Endothelial cell of umbilical vein (primary cell): ENCODE measurements around the gene GPR17. TPM values are rescaled to one million over a fixed set of nuclear protein-coding genes. Genes with fewer than 3 reads are reported as not detected.

Experiments
- BruUV-seq: library from RNA; stranded (reverse); fragments of 400-500 nt; replicated peaks from 2 replicates; lab custom pipeline; 2021; lab: Mats Ljungman, UMichigan
- CTCF ChIA-PET: fragments of 300-600, 350-600 bp; sonication (Branson Sonifier 250); formaldehyde crosslinking; loops from one replicate; lab custom pipeline; 2021; ENCODE audit warnings: antibody characterized with exemption, inconsistent platforms; lab: Charles Lee
- POLR2A ChIA-PET: fragments of 300-600, 350-600 bp; sonication (Branson Sonifier 250); formaldehyde crosslinking; loops from one replicate; lab custom pipeline; 2021; ENCODE audit warnings: antibody characterized with exemption, inconsistent platforms; lab: Charles Lee
- DNase-seq: peaks from one replicate; pipeline ENCODE4 v3.0.0-alpha.2; 2011; ENCODE audit warnings: low read depth, low spot score
- FAIRE-seq: peaks from 2 replicates; lab custom pipeline; 2011; peaks lifted over from hg19 to GRCh38; lab: Jason Lieb, UNC
- H2AFZ ChIP-seq: 2 replicates; pipeline ENCODE4 v1.6.0; 2012; ENCODE audit warnings: low read depth, low read length, control low read depth, inconsistent platforms
- H3K27ac ChIP-seq: 2 replicates; pipeline ENCODE4 v1.5.1; 2011; ENCODE audit warnings: low read depth, mild to moderate bottlenecking, control low read depth, low read length, moderate library complexity; ENCODE audit not compliant: insufficient read depth
- H3K27me3 ChIP-seq, 2 experiments: 2 replicates each; pipeline versions ENCODE4 v1.6.0 to v1.6.1; 2011; ENCODE audit warnings: low read length in 2 of 2, mixed read lengths in 1 of 2; ENCODE audit not compliant: control insufficient read depth in 2 of 2, insufficient read depth in 2 of 2
- H3K36me3 ChIP-seq, 2 experiments: 2 replicates in 1 of 2; 3 replicates in 1 of 2; pipeline ENCODE4 v1.5.1; 2011; ENCODE audit warnings: low read length in 2 of 2, mild to moderate bottlenecking in 1 of 2, moderate library complexity in 1 of 2; ENCODE audit not compliant: control insufficient read depth in 2 of 2, insufficient read depth in 2 of 2; ENCODE audit errors: extremely low read depth in 1 of 2
- H3K4me1 ChIP-seq: 3 replicates; pipeline ENCODE4 v1.5.1; 2011; ENCODE audit warnings: mild to moderate bottlenecking, low read length; ENCODE audit not compliant: control insufficient read depth, insufficient read depth; ENCODE audit errors: extremely low read depth
- H3K4me2 ChIP-seq: 2 replicates; pipeline ENCODE4 v1.6.1; 2011; ENCODE audit warnings: low read length, control low read depth, mixed read lengths; ENCODE audit not compliant: insufficient read depth
- H3K4me3 ChIP-seq, 3 experiments: fragments of 200-600 bp in 1 of 3; sonication (generic), shearing (Covaris generic) in 1 of 3; replicated peaks in 1 of 3; 2 replicates each; pipeline ENCODE4 v1.5.1; 2011 to 2016; ENCODE audit warnings: control low read depth in 3 of 3, low read length in 3 of 3, mild to moderate bottlenecking in 2 of 3, inconsistent platforms in 1 of 3, low read depth in 1 of 3, moderate library complexity in 1 of 3; ENCODE audit not compliant: insufficient read depth in 1 of 3
- H3K79me2 ChIP-seq: 2 replicates; pipeline ENCODE4 v1.6.0; 2012; ENCODE audit warnings: low read length, inconsistent platforms; ENCODE audit not compliant: control insufficient read depth, insufficient read depth
- H3K9ac ChIP-seq: replicated peaks from 2 replicates; pipeline ENCODE3; 2011; ENCODE audit warnings: low read length, control low read depth; ENCODE audit not compliant: insufficient read depth; ENCODE audit errors: extremely low read depth
- H3K9me1 ChIP-seq: replicated peaks from 3 replicates; pipeline ENCODE4 v1.6.0; 2011; ENCODE audit warnings: mild to moderate bottlenecking, low read length; ENCODE audit not compliant: control insufficient read depth, insufficient read depth; ENCODE audit errors: extremely low read depth
- H3K9me3 ChIP-seq: replicated peaks from 2 replicates; pipeline ENCODE4 v1.5.1; 2012; ENCODE audit warnings: low read length, inconsistent platforms; ENCODE audit not compliant: control insufficient read depth, insufficient read depth
- H4K20me1 ChIP-seq: replicated peaks from 2 replicates; pipeline ENCODE3; 2011; ENCODE audit warnings: mild to moderate bottlenecking, low read length; ENCODE audit not compliant: control insufficient read depth, insufficient read depth; ENCODE audit errors: extremely low read depth
- CTCF ChIP-seq, 2 donors: IDR thresholded peaks; 1 replicate in 1 of 2; 2 replicates in 1 of 2; pipeline ENCODE4 v1.5.1; 2011; ENCODE audit warnings: low read length in 2 of 2, mild to moderate bottlenecking in 2 of 2, moderate library complexity in 2 of 2, control low read depth in 1 of 2, inconsistent platforms in 1 of 2, low read depth in 1 of 2; ENCODE audit not compliant: insufficient read depth in 1 of 2; ENCODE audit errors: extremely low read depth in 1 of 2
- EZH2 ChIP-seq: IDR thresholded peaks from 2 replicates; pipeline ENCODE4 v1.6.1; 2012; ENCODE audit warnings: borderline replicate concordance, low read depth, mild to moderate bottlenecking, moderate library complexity, low read length, inconsistent platforms; ENCODE audit not compliant: severe bottlenecking
- FOS ChIP-seq: IDR thresholded peaks from 2 replicates; pipeline ENCODE4 v1.6.1; 2011; ENCODE audit warnings: mild to moderate bottlenecking, low read length, moderate library complexity, borderline replicate concordance; ENCODE audit not compliant: insufficient read depth
- GATA2 ChIP-seq: IDR thresholded peaks from 2 replicates; pipeline ENCODE4 v1.7.0; 2011; ENCODE audit warnings: low read depth, mild to moderate bottlenecking, moderate library complexity, mixed read lengths, low read length; ENCODE audit not compliant: insufficient read length, insufficient read depth
- JUN ChIP-seq: IDR thresholded peaks from 2 replicates; pipeline ENCODE4 v1.6.1; 2011; ENCODE audit warnings: borderline replicate concordance, low read depth; ENCODE audit not compliant: insufficient read length, insufficient read depth
- MAX ChIP-seq: IDR thresholded peaks from 2 replicates; pipeline ENCODE4 v1.6.1; 2011; ENCODE audit not compliant: insufficient read depth, insufficient read length
- POLR2A ChIP-seq: IDR thresholded peaks from 2 replicates; pipeline ENCODE4 v1.6.1; 2012; ENCODE audit warnings: low read depth, mild to moderate bottlenecking, control low read depth, low read length
- POLR2AphosphoS5 ChIP-seq: IDR thresholded peaks from 2 replicates; pipeline ENCODE4 v1.6.1; 2012; ENCODE audit warnings: low read depth, mild to moderate bottlenecking, control low read depth, low read length, moderate library complexity; ENCODE audit not compliant: insufficient read depth
- dilution Hi-C: fragments of 300-500 bp; cut with MboI; formaldehyde crosslinking; loops from one replicate; pipeline ENCODE4 v1.15.0; 2019; ENCODE audit warnings: low sequenced_read_pairs; ENCODE audit not compliant: extremely low pct_ligation_motif_present
- intact Hi-C: fragments of 100-400 bp; cut with micrococcal nuclease; formaldehyde crosslinking; loops from one replicate; pipeline ENCODE4 v1.10.0; 2022
- polyA plus RNA-seq, 4 experiments: library from polyadenylated mRNA; depleted of rRNA in 3 of 4; stranded (reverse) in 3 of 4; unstranded in 1 of 4; fragments of >200 nt; gene quantifications; 2 replicates each; pipeline versions ENCODE4 v1.2.1 to v1.2.3, GENCODE V29; 2011 to 2012; ENCODE audit warnings: missing spikeins in 1 of 4
- total RNA-seq: library from RNA; stranded (reverse); gene quantifications from 2 replicates; pipeline ENCODE4 v1.2.3, GENCODE V29; 2021

Gene GPR17
- total and polyA plus RNA-seq, 2 donors (not counting 3 experiments of a cell fraction or from before 2014, with no cell fraction given): 0.10 TPM; not detected in 1

GRCh38 chr2:127656569-127657231, 10.7 kb downstream of the GPR17 start:
- no TSS peak for BruUV-seq
- no peak overlapping the region for H2AFZ ChIP-seq
- H3K27ac ChIP-seq: no peak overlapping the region
- no peak overlapping the region for H3K4me2 ChIP-seq
- no peaks in the 10 kb centered on the region for H4K20me1 ChIP-seq
- DNase-seq: no peak
- no peak overlapping the region for H3K4me3 ChIP-seq
- no peaks in the 10 kb centered on the region for H3K79me2 ChIP-seq
- peaks cover 28% of the 10 kb centered on the region for H3K4me1 ChIP-seq
- TF ChIP-seq POLR2AphosphoS5: no peak
- no peak for TF ChIP-seq JUN
- no peak for TF ChIP-seq GATA2
- TF ChIP-seq MAX: no peak
- no peak for TF ChIP-seq POLR2A
- TF ChIP-seq CTCF (IDR thresholded peaks at IDR 0.05; ENCODE audit: extremely low read depth in 1 of 2, insufficient read depth in 1 of 2, low read depth in 1 of 2, low read length in 2 of 2): no peak
- no peak for TF ChIP-seq EZH2
- TF ChIP-seq FOS: no peak
- POLR2A ChIA-PET: no interaction called here
- H3K36me3 ChIP-seq: peaks cover 0 to 9% of the 10 kb centered on the region in 2 experiments
- H3K9ac ChIP-seq: no peak overlapping the region
- CTCF ChIA-PET: interaction anchor here (12.1 kb wide), 1 partner anchor 64 kb away, joined by 424 read pairs; no protein-coding TSS in a partner anchor
- no peaks in the 10 kb centered on the region for H3K9me3 ChIP-seq
- no peak for FAIRE-seq
- dilution Hi-C loops: no loop called here
- H3K9me1 ChIP-seq: no peaks in the 10 kb centered on the region
- intact Hi-C loops: no loop called here
- no peaks in the 10 kb centered on the region for H3K27me3 ChIP-seq
